HEK293 (cell line): ENCODE results near the gene PDCD1LG2.

ENCODE experiments used
- CTCF ChIA-PET: fragments of 350-600 bp; formaldehyde crosslinking; extraction: SDS; loops from one replicate; lab custom pipeline; 2021; ENCODE audit warnings: antibody characterized with exemption; lab: Yijun Ruan, JAX
- POLR2A ChIA-PET: fragments of 300-600 bp; formaldehyde crosslinking; extraction: SDS; loops from one replicate; lab custom pipeline; 2020; ENCODE audit warnings: antibody characterized with exemption, inconsistent platforms; lab: Yijun Ruan, JAX
- H3K27ac ChIP-seq: fragments of 200-500 bp; sonication (Bioruptor generic); 2 replicates; pipeline ENCODE4 v1.5.1; 2014; ENCODE audit warnings: low read depth, low read length, control low read depth, inconsistent platforms; ENCODE audit errors: extremely low read depth
- H3K36me3 ChIP-seq, 2 experiments: fragments of 200-500 bp in 1 of 2; sonication (Bioruptor generic) in 1 of 2; 1 replicate in 1 of 2; 2 replicates in 1 of 2; pipeline ENCODE4 v1.5.1; 2014 to 2017; ENCODE audit warnings: inconsistent platforms in 2 of 2, low read length in 2 of 2; ENCODE audit not compliant: control insufficient read depth in 2 of 2, insufficient read depth in 1 of 2
- H3K4me1 ChIP-seq: fragments of 200-500 bp; sonication (Bioruptor generic); 2 replicates; pipeline ENCODE4 v1.5.1; 2014; ENCODE audit warnings: mild to moderate bottlenecking, low read length, inconsistent platforms; ENCODE audit not compliant: control insufficient read depth, insufficient read depth
- H3K4me3 ChIP-seq: 2 replicates; pipeline ENCODE4 v1.5.1; 2011; ENCODE audit warnings: low read depth, mild to moderate bottlenecking, control low read depth, low read length, moderate library complexity
- H3K9me3 ChIP-seq: fragments of 200-500 bp; sonication (Bioruptor generic); 2 replicates; pipeline ENCODE4 v1.5.1; 2014; ENCODE audit warnings: low read depth, low read length, inconsistent platforms; ENCODE audit not compliant: control insufficient read depth, insufficient read depth
- FEZF1 ChIP-seq: fragments of 450-650 bp; formaldehyde crosslinking; IDR thresholded peaks from 2 replicates; pipeline ENCODE4 v1.5.1; 2016; ENCODE audit warnings: missing biosample characterization, missing genetic modification characterization
- GLI4 ChIP-seq: fragments of 450-650 bp; formaldehyde crosslinking; IDR thresholded peaks from 2 replicates; pipeline ENCODE4 v1.5.1; 2016; ENCODE audit warnings: missing biosample characterization, missing genetic modification characterization
- HIC1 ChIP-seq: fragments of 450-650 bp; formaldehyde crosslinking; IDR thresholded peaks from 2 replicates; pipeline ENCODE4 v1.5.1; 2016; ENCODE audit warnings: missing biosample characterization, missing genetic modification characterization
- MZF1 ChIP-seq: fragments of 450-650 bp; formaldehyde crosslinking; IDR thresholded peaks from 2 replicates; pipeline ENCODE4 v1.5.1; 2017; ENCODE audit warnings: missing biosample characterization, missing genetic modification characterization, borderline replicate concordance
- PRDM6 ChIP-seq: fragments of 450-650 bp; formaldehyde crosslinking; IDR thresholded peaks from 2 replicates; pipeline ENCODE4 v1.5.1; 2017; ENCODE audit warnings: missing biosample characterization, missing genetic modification characterization
- SCRT1 ChIP-seq: fragments of 450-650 bp; formaldehyde crosslinking; IDR thresholded peaks from 2 replicates; pipeline ENCODE4 v1.5.1; 2016; ENCODE audit warnings: missing biosample characterization, missing genetic modification characterization, borderline replicate concordance
- ZBTB44 ChIP-seq: fragments of 450-650 bp; IDR thresholded peaks from 2 replicates; pipeline ENCODE4 v1.5.1; 2018; ENCODE audit warnings: missing biosample characterization, mild to moderate bottlenecking, missing genetic modification characterization
- ZBTB6 ChIP-seq: fragments of 450-650 bp; formaldehyde crosslinking; IDR thresholded peaks from 2 replicates; pipeline ENCODE4 v1.5.1; 2017; ENCODE audit warnings: missing biosample characterization, missing genetic modification characterization
- ZBTB7A ChIP-seq: fragments of 450-650 bp; formaldehyde crosslinking; IDR thresholded peaks from 2 replicates; pipeline ENCODE4 v1.5.1; 2016; ENCODE audit warnings: low read depth, missing biosample characterization, missing genetic modification characterization
- ZFP41 ChIP-seq: fragments of 450-650 bp; formaldehyde crosslinking; IDR thresholded peaks from 2 replicates; pipeline ENCODE4 v1.5.1; 2016; ENCODE audit warnings: missing biosample characterization, missing genetic modification characterization, borderline replicate concordance
- ZNF133 ChIP-seq: fragments of 450-650 bp; formaldehyde crosslinking; IDR thresholded peaks from 2 replicates; pipeline ENCODE4 v1.5.1; 2016; ENCODE audit warnings: missing biosample characterization, missing genetic modification characterization
- ZNF16 ChIP-seq: fragments of 450-650 bp; formaldehyde crosslinking; IDR thresholded peaks from 2 replicates; pipeline ENCODE4 v1.5.1; 2016; ENCODE audit warnings: low read depth, missing biosample characterization, missing genetic modification characterization
- ZNF211 ChIP-seq: fragments of 450-650 bp; formaldehyde crosslinking; IDR thresholded peaks from 2 replicates; pipeline ENCODE4 v1.5.1; 2016; ENCODE audit warnings: low read depth, missing biosample characterization, missing genetic modification characterization
- ZNF23 ChIP-seq: fragments of 450-650 bp; formaldehyde crosslinking; IDR thresholded peaks from 2 replicates; pipeline ENCODE4 v1.5.1; 2016; ENCODE audit warnings: missing biosample characterization, missing genetic modification characterization, borderline replicate concordance
- ZNF24 ChIP-seq: fragments of 450-650 bp; formaldehyde crosslinking; IDR thresholded peaks from 2 replicates; pipeline ENCODE4 v1.5.1; 2016; ENCODE audit warnings: missing biosample characterization, missing genetic modification characterization
- ZNF350 ChIP-seq: fragments of 450-650 bp; formaldehyde crosslinking; IDR thresholded peaks from 2 replicates; pipeline ENCODE4 v1.5.0; 2017; ENCODE audit warnings: missing biosample characterization, mild to moderate bottlenecking, missing genetic modification characterization
- ZNF426 ChIP-seq: fragments of 450-650 bp; formaldehyde crosslinking; IDR thresholded peaks from 2 replicates; pipeline ENCODE4 v1.5.1; 2017; ENCODE audit warnings: missing biosample characterization, missing genetic modification characterization, mild to moderate bottlenecking, inconsistent platforms, moderate library complexity
- ZNF449 ChIP-seq: fragments of 450-650 bp; formaldehyde crosslinking; IDR thresholded peaks from 2 replicates; pipeline ENCODE4 v1.5.1; 2017; ENCODE audit warnings: missing biosample characterization, mild to moderate bottlenecking, missing genetic modification characterization, moderate library complexity
- ZNF501 ChIP-seq: fragments of 450-650 bp; formaldehyde crosslinking; IDR thresholded peaks from 2 replicates; pipeline ENCODE4 v1.5.1; 2016; ENCODE audit warnings: missing biosample characterization, missing genetic modification characterization
- ZNF514 ChIP-seq: fragments of 450-650 bp; formaldehyde crosslinking; IDR thresholded peaks from 2 replicates; pipeline ENCODE4 v1.5.1; 2016; ENCODE audit warnings: missing biosample characterization, missing genetic modification characterization
- ZNF596 ChIP-seq: fragments of 450-650 bp; IDR thresholded peaks from 2 replicates; pipeline ENCODE4 v1.5.0; 2018; ENCODE audit warnings: missing biosample characterization, mild to moderate bottlenecking, missing genetic modification characterization, moderate library complexity
- ZNF600 ChIP-seq: fragments of 450-650 bp; formaldehyde crosslinking; IDR thresholded peaks from 2 replicates; pipeline ENCODE4 v1.5.1; 2016; ENCODE audit warnings: missing biosample characterization, missing genetic modification characterization
- ZNF654 ChIP-seq: fragments of 450-650 bp; formaldehyde crosslinking; IDR thresholded peaks from 2 replicates; pipeline ENCODE4 v1.5.1; 2016; ENCODE audit warnings: low read depth, missing biosample characterization, missing genetic modification characterization
- ZNF776 ChIP-seq: fragments of 450-650 bp; formaldehyde crosslinking; IDR thresholded peaks from 2 replicates; pipeline ENCODE4 v1.5.0; 2017; ENCODE audit warnings: missing biosample characterization, missing genetic modification characterization, borderline replicate concordance
- ZSCAN5A ChIP-seq: fragments of 450-650 bp; formaldehyde crosslinking; IDR thresholded peaks from 2 replicates; pipeline ENCODE4 v1.5.1; 2016; ENCODE audit warnings: missing biosample characterization, missing genetic modification characterization

The PDCD1LG2 gene

GRCh38 chr9:5532790-5533189 lies 22.5 kb downstream of the PDCD1LG2 start:
- Histone ChIP-seq H3K4me1 (no peaks in the 10 kb centered on the region), H3K4me3 (no peak overlapping the region), H3K9me3 (no peaks in the 10 kb centered on the region), H3K36me3 (no peaks in the 10 kb centered on the region), H3K27ac (no peak overlapping the region)
- ChIA-PET POLR2A (no interaction called here), CTCF (interaction anchor here (2.8 kb wide), 1 partner anchor 57 kb away, joined by 12 read pairs; no protein-coding TSS in a partner anchor)
- TF ChIP-seq SCRT1 (no peak), ZSCAN5A (tag by site-specific recombination) (no peak), ZNF23 (no peak), HIC1 (tag by site-specific recombination) (no peak), ZNF776 (tag by site-specific recombination) (no peak), ZNF596 (tag by site-specific recombination) (no peak), ZNF600 (tag by site-specific recombination) (no peak), ZBTB44 (tag by site-specific recombination) (no peak)

- CTCF ChIA-PET, result no interaction called here
- H3K27ac ChIP-seq, result no peak overlapping the region
- TF ChIP-seq ZBTB7A (tag by site-specific recombination) (no peak), ZNF426 (tag by site-specific recombination) (no peak), ZNF16 (tag by site-specific recombination) (no peak), ZFP41 (tag by site-specific recombination) (no peak), ZNF654 (tag by site-specific recombination) (no peak), FEZF1 (no peak), ZNF24 (tag by site-specific recombination) (no peak), ZNF449 (tag by site-specific recombination) (no peak), MZF1 (tag by site-specific recombination) (no peak), ZNF501 (tag by site-specific recombination) (no peak), GLI4 (tag by site-specific recombination) (no peak), ZNF133 (tag by site-specific recombination) (no peak), ZNF514 (no peak), ZNF211 (tag by site-specific recombination) (no peak), ZNF350 (tag by site-specific recombination) (no peak), ZBTB6 (no peak), PRDM6 (tag by site-specific recombination) (no peak)
- TF ChIP-seq, all 188 proteins: peak for 0
- H3K36me3 ChIP-seq, result no peaks in the 10 kb centered on the region
- H3K4me3 ChIP-seq, result no peak overlapping the region
- H3K9me3 ChIP-seq, result no peaks in the 10 kb centered on the region
- POLR2A ChIA-PET, result no interaction called here
- H3K4me1 ChIP-seq, result no peaks in the 10 kb centered on the region
These were observed 26.4 kb downstream of the PDCD1LG2 start for GRCh38 chr9:5536684-5537083.
